ENCODE data around the gene MALRD1.

Gene MALRD1

GRCh38 chr10:19531324-19531723, 482.7 kb downstream of the MALRD1 start:
- in situ Hi-C loops (cut with HindIII; ENCODE audit: low sequenced_read_pairs): no loop called here
- TF ChIP-seq, protein P1, sequence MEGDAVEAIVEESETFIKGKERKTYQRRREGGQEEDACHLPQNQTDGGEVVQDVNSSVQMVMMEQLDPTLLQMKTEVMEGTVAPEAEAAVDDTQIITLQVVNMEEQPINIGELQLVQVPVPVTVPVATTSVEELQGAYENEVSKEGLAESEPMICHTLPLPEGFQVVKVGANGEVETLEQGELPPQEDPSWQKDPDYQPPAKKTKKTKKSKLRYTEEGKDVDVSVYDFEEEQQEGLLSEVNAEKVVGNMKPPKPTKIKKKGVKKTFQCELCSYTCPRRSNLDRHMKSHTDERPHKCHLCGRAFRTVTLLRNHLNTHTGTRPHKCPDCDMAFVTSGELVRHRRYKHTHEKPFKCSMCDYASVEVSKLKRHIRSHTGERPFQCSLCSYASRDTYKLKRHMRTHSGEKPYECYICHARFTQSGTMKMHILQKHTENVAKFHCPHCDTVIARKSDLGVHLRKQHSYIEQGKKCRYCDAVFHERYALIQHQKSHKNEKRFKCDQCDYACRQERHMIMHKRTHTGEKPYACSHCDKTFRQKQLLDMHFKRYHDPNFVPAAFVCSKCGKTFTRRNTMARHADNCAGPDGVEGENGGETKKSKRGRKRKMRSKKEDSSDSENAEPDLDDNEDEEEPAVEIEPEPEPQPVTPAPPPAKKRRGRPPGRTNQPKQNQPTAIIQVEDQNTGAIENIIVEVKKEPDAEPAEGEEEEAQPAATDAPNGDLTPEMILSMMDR (IDR thresholded peaks at IDR 0.05; ENCODE audit: low read depth, low read length, missing control alignments): no peak
- no peak for DNase-seq (ENCODE audit: low read depth)
- no peak overlapping the region for H3K4me3 ChIP-seq (ENCODE audit: low read depth, low read length)

GRCh38 chr10:19532411-19532810, 483.8 kb downstream of the MALRD1 start:
- TF ChIP-seq, protein P1 (IDR thresholded peaks at IDR 0.05; ENCODE audit: low read depth, low read length, missing control alignments): no peak
- H3K4me3 ChIP-seq (ENCODE audit: low read depth, low read length): no peak overlapping the region
- no peak for DNase-seq (ENCODE audit: low read depth)
- in situ Hi-C loops (cut with HindIII; ENCODE audit: low sequenced_read_pairs): no loop called here

DNA sequence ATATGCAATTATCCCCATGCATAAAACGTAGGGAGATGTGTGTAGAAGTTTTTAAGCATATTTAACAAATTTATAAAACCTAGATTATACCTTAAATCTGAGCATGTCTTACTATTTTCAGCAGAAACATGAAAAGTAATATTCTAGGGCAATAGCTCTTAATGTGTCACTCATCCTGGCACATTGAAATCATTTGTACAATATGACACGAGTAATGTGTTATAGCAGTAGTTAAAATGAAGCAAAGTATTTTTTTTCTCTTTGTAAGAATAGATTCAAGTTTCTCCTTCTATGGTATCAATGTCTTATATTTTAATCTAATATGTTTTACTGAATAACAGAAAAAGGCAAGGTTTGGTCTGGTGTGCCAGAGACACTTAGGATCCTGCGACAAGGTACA, 492.7 kb downstream of the MALRD1 start:
- TF ChIP-seq, protein P1 (IDR thresholded peaks at IDR 0.05; ENCODE audit: low read depth, low read length, missing control alignments): no peak
- no peak overlapping the region for H3K4me3 ChIP-seq (ENCODE audit: low read depth, low read length)
- DNase-seq (ENCODE audit: low read depth): no peak
- in situ Hi-C loops (cut with HindIII; ENCODE audit: low sequenced_read_pairs): no loop called here

DNA sequence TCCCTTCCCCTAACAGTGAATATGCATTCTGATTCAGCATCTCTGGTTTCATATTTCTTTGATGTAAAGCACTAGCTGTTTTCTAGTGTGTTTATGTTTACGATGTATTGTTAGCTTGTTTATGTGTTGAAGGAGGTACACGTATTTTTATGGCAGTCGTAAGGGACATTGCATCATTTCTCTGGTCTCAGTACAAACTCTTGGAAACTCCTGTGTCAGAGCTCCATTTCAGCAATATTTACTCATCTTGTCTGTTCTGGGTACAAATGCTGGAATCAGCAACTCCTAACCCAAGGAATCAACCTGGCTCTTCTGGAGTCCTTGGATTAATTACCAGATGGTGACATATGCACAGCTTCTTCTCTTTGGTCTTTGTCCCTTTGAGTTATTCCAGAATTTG, 497.6 kb downstream of the MALRD1 start:
- in situ Hi-C loops (cut with HindIII; ENCODE audit: low sequenced_read_pairs): no loop called here
- TF ChIP-seq, protein P1 (IDR thresholded peaks at IDR 0.05; ENCODE audit: low read depth, low read length, missing control alignments): no peak
- H3K4me3 ChIP-seq (ENCODE audit: low read depth, low read length): no peak overlapping the region
- DNase-seq (ENCODE audit: low read depth): no peak

GRCh38 chr10:19549503-19549902, 500.9 kb downstream of the MALRD1 start:
- DNase-seq (ENCODE audit: low read depth): no peak
- TF ChIP-seq, protein P1 (IDR thresholded peaks at IDR 0.05; ENCODE audit: low read depth, low read length, missing control alignments): no peak
- no peak overlapping the region for H3K4me3 ChIP-seq (ENCODE audit: low read depth, low read length)
- in situ Hi-C loops (cut with HindIII; ENCODE audit: low sequenced_read_pairs): no loop called here

GRCh38 chr10:19556666-19557065, 508.1 kb downstream of the MALRD1 start:
- H3K4me3 ChIP-seq (ENCODE audit: low read depth, low read length): no peak overlapping the region
- in situ Hi-C loops (cut with HindIII; ENCODE audit: low sequenced_read_pairs): no loop called here
- TF ChIP-seq, protein P1 (IDR thresholded peaks at IDR 0.05; ENCODE audit: low read depth, low read length, missing control alignments): no peak
- no peak for DNase-seq (ENCODE audit: low read depth)

- in situ Hi-C loops (cut with HindIII; ENCODE audit: low sequenced_read_pairs): no loop called here
- TF ChIP-seq, protein P1 (IDR thresholded peaks at IDR 0.05; ENCODE audit: low read depth, low read length, missing control alignments): no peak
- H3K4me3 ChIP-seq (ENCODE audit: low read depth, low read length): no peak overlapping the region
- DNase-seq (ENCODE audit: low read depth): no peak
These were observed 512.6 kb downstream of the MALRD1 start for GRCh38 chr10:19561181-19561580.
